ENCODE measurements around the gene ETS2. TPM values are rescaled to one million over a fixed set of nuclear protein-coding genes. Genes with fewer than 3 reads are reported as not detected.

Gene ETS2
- total RNA-seq, 1 experiment from 2014 or later = 35.3 TPM

DNA sequence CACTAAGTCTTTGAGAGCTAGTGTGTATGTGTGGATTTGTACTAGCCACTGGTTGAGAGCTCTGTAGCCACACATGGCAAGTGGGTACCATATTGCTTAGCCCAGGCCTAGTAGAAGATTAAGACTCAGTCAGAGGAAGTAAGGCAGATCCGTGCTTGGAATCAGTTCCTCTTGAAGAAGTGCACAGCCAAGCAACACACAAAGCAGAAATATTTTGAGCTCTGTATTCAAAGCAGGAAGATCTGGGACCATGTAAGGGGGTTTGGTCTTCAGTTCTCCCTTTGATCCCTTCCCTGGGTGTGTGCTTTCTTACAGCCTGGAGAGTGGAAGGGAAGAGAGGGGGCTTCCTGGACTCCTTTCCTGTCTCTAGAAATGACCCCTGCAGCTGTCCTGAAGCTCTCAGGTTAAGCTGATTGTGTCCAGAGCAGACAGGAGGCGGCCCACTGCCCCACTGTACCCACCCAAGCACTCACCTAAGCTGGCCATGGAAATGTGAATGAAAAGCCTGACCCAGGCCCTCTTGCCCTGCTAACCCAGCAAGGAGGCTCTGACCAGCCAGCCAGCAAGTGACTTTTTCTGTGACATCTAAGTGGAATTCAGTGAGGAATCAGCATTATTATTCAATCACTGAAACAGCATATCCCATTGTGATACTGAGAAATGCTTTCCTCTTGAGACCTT is 3.6 kb downstream of the ETS2 start:
- no peak overlapping the region for H2AFZ ChIP-seq (ENCODE audit: low read length)
- peaks cover 23 to 41% (median 33%) of the 10 kb centered on the region in 3 experiments for H3K36me3 Mint-ChIP-seq (ENCODE audit: insufficient read depth in 1 of 3, low read depth in 3 of 3)
- no peaks in the 10 kb centered on the region; a peak in 1 of 5 replicates for H3K9me3 Mint-ChIP-seq
- no peak overlapping the region for H3K23ac ChIP-seq (ENCODE audit: insufficient read length, low read depth, low read length)
- H2BK12ac ChIP-seq (ENCODE audit: insufficient read length, low read depth, low read length) = no peak overlapping the region
- no peak overlapping the region; the same call in none of the 2 replicates for H3K14ac ChIP-seq (ENCODE audit: insufficient read depth, low read length)
- WGBS (ENCODE audit: extremely low coverage, insufficient read length, low lambda C conversion rate) = no CpG with 5 or more reads among the region's 2 CpGs
- H3K79me1 ChIP-seq (ENCODE audit: insufficient read depth, low read depth, low read length, poor library complexity, severe bottlenecking) = peaks cover 10% of the 10 kb centered on the region
- H3K23me2 ChIP-seq (ENCODE audit: insufficient read length, low read depth, low read length, poor library complexity, severe bottlenecking) = peaks cover 20% of the 10 kb centered on the region
- H4K8ac ChIP-seq (replicated peaks; ENCODE audit: insufficient read length, low read depth, low read length) = no peak overlapping the region
- H3K27ac Mint-ChIP-seq = peak overlapping the region; percentile 18 to 63 (median 54); a peak in 1 of 7 replicates
- peaks cover 22% of the 10 kb centered on the region for H3K4me1 ChIP-seq (ENCODE audit: insufficient read depth, low read length)
- no peak overlapping the region for H2BK20ac ChIP-seq (ENCODE audit: low read depth, low read length, poor library complexity, severe bottlenecking)
- H3K4me3 Mint-ChIP-seq = no peak overlapping the region
- no peaks in the 10 kb centered on the region; the same call in 1 of the 2 replicates for H3K27me3 ChIP-seq (ENCODE audit: insufficient read depth, low read length)
- no peak overlapping the region for H3K4me2 ChIP-seq (ENCODE audit: insufficient read depth, insufficient read length, low read length)
- H3K18ac ChIP-seq (ENCODE audit: insufficient read length, low read depth, low read length) = no peak overlapping the region
- H4K20me1 ChIP-seq (ENCODE audit: control insufficient read depth, insufficient read depth, insufficient read length) = no peaks in the 10 kb centered on the region
- no peak for DNase-seq
- no peak overlapping the region for H2BK120ac ChIP-seq (ENCODE audit: low read depth, low read length, poor library complexity, severe bottlenecking)
- no peak for TF ChIP-seq CTCF (conservative IDR thresholded peaks at IDR 0.05)
- no peak overlapping the region for H3K4ac ChIP-seq (ENCODE audit: low read depth, low read length)
- H3K79me2 ChIP-seq (ENCODE audit: insufficient read depth, low read length) = peaks cover 24% of the 10 kb centered on the region; the same call in 1 of the 2 replicates
- H3K27ac ChIP-seq (ENCODE audit: insufficient read length, low read depth, low read length) = peak overlapping the region; percentile 56
- H2BK15ac ChIP-seq (ENCODE audit: low read depth, low read length) = no peak overlapping the region
- peaks cover 6% of the 10 kb centered on the region for H3K27me3 Mint-ChIP-seq (ENCODE audit: low read depth)
- H2BK5ac ChIP-seq (ENCODE audit: insufficient read length, low read length) = no peak overlapping the region
- no peak overlapping the region for H4K5ac ChIP-seq (ENCODE audit: insufficient read length, low read depth, low read length)
- no peaks in the 10 kb centered on the region for H3K9me3 ChIP-seq (ENCODE audit: control insufficient read depth, low read depth, low read length)
- H3K9ac ChIP-seq (ENCODE audit: extremely low read depth, insufficient read length, low read length) = peak overlapping the region; percentile 26
- H3T11ph ChIP-seq (ENCODE audit: low read length) = no peak overlapping the region
- H4K91ac ChIP-seq (ENCODE audit: insufficient read length, low read depth, low read length) = no peak overlapping the region
- H3K4me1 Mint-ChIP-seq = peaks cover 71 to 73% of the 10 kb centered on the region in 2 experiments
- H3K56ac ChIP-seq (ENCODE audit: insufficient read length, low read depth, low read length) = no peak overlapping the region
- no peak overlapping the region for H2AK5ac ChIP-seq (ENCODE audit: insufficient read length, low read length)

Measured in H9 (cell line).